ENCODE data around the gene FGFRL1.
"Not testable (repeated sequence)": the region's sequence is repeated elsewhere in the genome, so short reads cannot be mapped to it uniquely, and the experiment has no call there.

DNA sequence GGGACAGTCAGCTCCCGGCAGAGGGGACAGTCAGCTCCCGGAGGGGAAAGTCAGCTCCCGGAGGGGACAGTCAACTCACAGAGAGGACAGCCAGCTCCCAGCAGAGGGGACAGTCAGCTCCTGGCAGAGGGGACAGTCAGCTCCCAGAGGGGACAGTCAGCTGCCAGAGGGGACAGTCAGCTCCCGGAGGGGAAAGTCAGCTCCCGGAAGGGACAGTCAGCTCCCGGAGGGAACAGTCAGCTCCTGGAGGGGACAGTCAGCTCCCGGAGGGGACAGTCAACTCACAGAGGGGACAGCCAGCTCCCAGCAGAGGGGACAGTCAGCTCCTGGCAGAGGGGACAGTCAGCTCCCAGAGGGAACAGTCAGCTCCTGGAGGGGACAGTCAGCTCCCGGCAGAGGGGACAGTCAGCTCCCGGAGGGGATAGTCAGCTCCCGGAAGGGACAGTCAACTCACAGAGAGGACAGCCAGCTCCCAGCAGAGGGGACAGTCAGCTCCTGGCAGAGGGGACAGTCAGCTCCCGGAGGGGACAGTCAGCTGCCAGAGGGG lies 43.3 kb downstream of the FGFRL1 start:
- not testable (repeated sequence) for TF ChIP-seq EZH2 (IDR thresholded peaks at IDR 0.05; ENCODE audit: borderline replicate concordance, low read depth, low read length, poor library complexity, severe bottlenecking)
- TF ChIP-seq, protein P1, sequence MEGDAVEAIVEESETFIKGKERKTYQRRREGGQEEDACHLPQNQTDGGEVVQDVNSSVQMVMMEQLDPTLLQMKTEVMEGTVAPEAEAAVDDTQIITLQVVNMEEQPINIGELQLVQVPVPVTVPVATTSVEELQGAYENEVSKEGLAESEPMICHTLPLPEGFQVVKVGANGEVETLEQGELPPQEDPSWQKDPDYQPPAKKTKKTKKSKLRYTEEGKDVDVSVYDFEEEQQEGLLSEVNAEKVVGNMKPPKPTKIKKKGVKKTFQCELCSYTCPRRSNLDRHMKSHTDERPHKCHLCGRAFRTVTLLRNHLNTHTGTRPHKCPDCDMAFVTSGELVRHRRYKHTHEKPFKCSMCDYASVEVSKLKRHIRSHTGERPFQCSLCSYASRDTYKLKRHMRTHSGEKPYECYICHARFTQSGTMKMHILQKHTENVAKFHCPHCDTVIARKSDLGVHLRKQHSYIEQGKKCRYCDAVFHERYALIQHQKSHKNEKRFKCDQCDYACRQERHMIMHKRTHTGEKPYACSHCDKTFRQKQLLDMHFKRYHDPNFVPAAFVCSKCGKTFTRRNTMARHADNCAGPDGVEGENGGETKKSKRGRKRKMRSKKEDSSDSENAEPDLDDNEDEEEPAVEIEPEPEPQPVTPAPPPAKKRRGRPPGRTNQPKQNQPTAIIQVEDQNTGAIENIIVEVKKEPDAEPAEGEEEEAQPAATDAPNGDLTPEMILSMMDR (conservative IDR thresholded peaks at IDR 0.05; ENCODE audit: low read depth, low read length) = not testable (repeated sequence)
